WTC11 (cell line): ENCODE results near the gene FOLR2. TPM values are rescaled to one million over a fixed set of nuclear protein-coding genes. Genes with fewer than 3 reads are reported as not detected.

ENCODE experiments used
- ATAC-seq: fragments of 200-7000 bp; cut with Tn5 transposase; 2 replicates; pipeline ENCODE4 v1.10.0; 2021; ENCODE audit warnings: mild to moderate bottlenecking, moderate library complexity
- CTCF ChIA-PET: fragments of 300-600 bp; sonication (Branson Sonifier 250); formaldehyde crosslinking; loops from one replicate; lab custom pipeline; 2021; ENCODE audit warnings: antibody characterized with exemption; lab: Charles Lee
- POLR2A ChIA-PET: fragments of 350-600 bp; sonication (Branson Sonifier 250); formaldehyde crosslinking; loops from one replicate; lab custom pipeline; 2021; ENCODE audit warnings: antibody characterized with exemption; lab: Charles Lee
- DNase-seq: peaks from one replicate; pipeline ENCODE4 v3.0.0; 2021; ENCODE audit warnings: low spot score
- H3K27ac Mint-ChIP-seq: 2 replicates; pipeline ENCODE4 v1.8.0; 2021; ENCODE audit warnings: mixed read lengths
- H3K27me3 Mint-ChIP-seq: 2 replicates; pipeline ENCODE4 v1.8.0; 2021; ENCODE audit warnings: low read depth, mild to moderate bottlenecking, moderate library complexity, mixed read lengths
- H3K36me3 Mint-ChIP-seq: 2 replicates; pipeline ENCODE4 v1.8.0; 2021; ENCODE audit warnings: mixed read lengths
- H3K4me1 Mint-ChIP-seq: 2 replicates; pipeline ENCODE4 v1.8.0; 2022; ENCODE audit warnings: mixed read lengths
- H3K4me3 Mint-ChIP-seq: 2 replicates; pipeline ENCODE4 v1.8.0; 2021; ENCODE audit warnings: mild to moderate bottlenecking, moderate library complexity, mixed read lengths
- H3K9me3 Mint-ChIP-seq: 2 replicates; pipeline ENCODE4 v1.8.0; 2021; ENCODE audit warnings: mixed read lengths
- AR ChIP-seq: fragments of 250-450 bp; sonication (Bioruptor Pico); IDR thresholded peaks from 2 replicates; pipeline ENCODE4 v1.9.0; 2021; ENCODE audit warnings: mild to moderate bottlenecking
- CBFB ChIP-seq: sonication (generic); formaldehyde crosslinking; IDR thresholded peaks from 2 replicates; pipeline ENCODE4 v1.8.1; 2022; ENCODE audit warnings: mild to moderate bottlenecking, low read depth, missing genetic modification reagents
- CREB1 ChIP-seq: sonication (generic); formaldehyde crosslinking; IDR thresholded peaks from 2 replicates; pipeline ENCODE4 v1.8.0; 2023; ENCODE audit warnings: mild to moderate bottlenecking, missing genetic modification reagents
- CREM ChIP-seq: sonication (generic); formaldehyde crosslinking; IDR thresholded peaks from 2 replicates; pipeline ENCODE4 v1.8.1; 2022; ENCODE audit warnings: mild to moderate bottlenecking, missing genetic modification reagents, moderate library complexity
- E2F4 ChIP-seq: sonication (generic); formaldehyde crosslinking; IDR thresholded peaks from 2 replicates; pipeline ENCODE4 v1.8.1; 2022; ENCODE audit warnings: low read depth, mild to moderate bottlenecking, moderate library complexity, missing genetic modification reagents, borderline replicate concordance
- GABPB1 ChIP-seq: sonication (generic); formaldehyde crosslinking; IDR thresholded peaks from 2 replicates; pipeline ENCODE4 v1.8.1; 2023; ENCODE audit warnings: mild to moderate bottlenecking, missing genetic modification reagents
- GRHL2 ChIP-seq: fragments of 250-450 bp; sonication (Bioruptor Pico); IDR thresholded peaks from 2 replicates; pipeline ENCODE4 v1.8.0; 2022; ENCODE audit warnings: mild to moderate bottlenecking, moderate library complexity; ENCODE audit not compliant: insufficient replicate concordance, severe bottlenecking
- IRF2 ChIP-seq: sonication (generic); formaldehyde crosslinking; IDR thresholded peaks from 2 replicates; pipeline ENCODE4 v1.8.0; 2022; ENCODE audit warnings: low read depth, missing genetic modification reagents, borderline replicate concordance
- JAZF1 ChIP-seq: fragments of 250-450 bp; sonication (Bioruptor Pico); IDR thresholded peaks from 2 replicates; pipeline ENCODE4 v1.9.0; 2021; ENCODE audit warnings: moderate library complexity, mild to moderate bottlenecking, inconsistent platforms
- MAX ChIP-seq: sonication (generic); formaldehyde crosslinking; IDR thresholded peaks from 2 replicates; pipeline ENCODE4 v1.8.0; 2022; ENCODE audit warnings: mild to moderate bottlenecking, missing genetic modification reagents
- NFATC4 ChIP-seq: fragments of 250-450 bp; sonication (Bioruptor Pico); IDR thresholded peaks from 2 replicates; pipeline ENCODE4 v1.9.0; 2021; ENCODE audit warnings: mild to moderate bottlenecking
- NFYB ChIP-seq: sonication (generic); formaldehyde crosslinking; conservative IDR thresholded peaks from 2 replicates; pipeline ENCODE4 v1.8.0; 2022; ENCODE audit warnings: low read depth, missing genetic modification reagents
- PRRX2 ChIP-seq: fragments of 250-450 bp; sonication (Bioruptor Pico); IDR thresholded peaks from 2 replicates; pipeline ENCODE4 v1.8.0; 2021; ENCODE audit warnings: mild to moderate bottlenecking
- SMAD3 ChIP-seq: sonication (generic); formaldehyde crosslinking; IDR thresholded peaks from 2 replicates; pipeline ENCODE4 v1.8.0; 2022; ENCODE audit warnings: missing genetic modification reagents, mild to moderate bottlenecking, borderline replicate concordance
- SP1 ChIP-seq: sonication (generic); formaldehyde crosslinking; conservative IDR thresholded peaks from 2 replicates; pipeline ENCODE4 v1.8.1; 2022; ENCODE audit warnings: missing genetic modification reagents
- TEAD1 ChIP-seq: sonication (generic); formaldehyde crosslinking; IDR thresholded peaks from 2 replicates; pipeline ENCODE4 v1.8.0; 2022; ENCODE audit warnings: mild to moderate bottlenecking, missing genetic modification reagents
- ZBTB21 ChIP-seq: sonication (generic); formaldehyde crosslinking; IDR thresholded peaks from 2 replicates; pipeline ENCODE4 v1.8.1; 2023; ENCODE audit warnings: mild to moderate bottlenecking, missing genetic modification reagents, borderline replicate concordance
- ZMAT4 ChIP-seq: fragments of 250-450 bp; sonication (Bioruptor Pico); IDR thresholded peaks from 2 replicates; pipeline ENCODE4 v1.9.0; 2021; ENCODE audit warnings: mild to moderate bottlenecking
- ZNF281 ChIP-seq: sonication (generic); formaldehyde crosslinking; IDR thresholded peaks from 2 replicates; pipeline ENCODE4 v1.8.0; 2023; ENCODE audit warnings: mild to moderate bottlenecking, missing genetic modification reagents
- ZSCAN18 ChIP-seq: fragments of 250-450 bp; sonication (Bioruptor Pico); IDR thresholded peaks from 2 replicates; pipeline ENCODE4 v2.1.2; 2022; ENCODE audit warnings: mild to moderate bottlenecking, moderate library complexity
- total RNA-seq: library from RNA; stranded (reverse); gene quantifications from 3 replicates; pipeline ENCODE4 v1.2.3, GENCODE V29; 2021
- TF ChIP-seq, protein P1 (sequence below): sonication (generic); formaldehyde crosslinking; IDR thresholded peaks from 2 replicates; pipeline ENCODE4 v1.8.1; 2023; ENCODE audit warnings: mild to moderate bottlenecking, missing genetic modification reagents
- TF ChIP-seq, protein P2 (sequence below): sonication (generic); formaldehyde crosslinking; IDR thresholded peaks from 2 replicates; pipeline ENCODE4 v1.8.0; 2022; ENCODE audit warnings: mild to moderate bottlenecking, missing genetic modification reagents

Gene FOLR2
- total RNA-seq, 1 experiment from 2014 or later, result not detected

DNA sequence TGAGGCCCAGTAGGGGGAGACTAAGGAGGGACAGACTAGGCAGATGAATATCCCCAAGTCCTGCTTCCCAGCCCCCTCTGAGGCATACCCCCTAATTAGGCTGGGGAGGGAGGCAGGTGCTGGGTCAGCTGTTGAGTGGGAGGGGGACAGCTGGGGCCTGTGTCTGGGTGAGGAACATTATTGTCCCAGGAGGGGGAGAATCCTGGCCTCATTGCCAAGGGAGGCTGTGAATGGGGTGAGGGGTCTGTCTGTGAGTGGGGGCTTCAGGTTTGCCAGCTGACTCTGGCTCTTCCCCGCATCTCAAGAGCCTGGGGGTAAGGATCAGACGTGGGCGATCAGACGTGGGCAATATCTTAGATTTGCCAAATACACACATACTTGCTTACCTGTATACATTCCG lies 10.1 kb downstream of the FOLR2 start (continued):
- TF ChIP-seq SP1, result no peak
- TF ChIP-seq E2F4, result no peak
- TF ChIP-seq ZBTB21 (CRISPR knock-in tag), result no peak

- peaks cover 31% of the 10 kb centered on the region for H3K36me3 Mint-ChIP-seq
- H3K27me3 Mint-ChIP-seq, result 0 out of 2 replicates have a peak, but pooled peaks cover 2% of the 10 kb centered on the region
- peaks cover 19% of the 10 kb centered on the region for H3K4me1 Mint-ChIP-seq
- no peak for TF ChIP-seq GABPB1 (CRISPR knock-in tag)
- TF ChIP-seq TEAD1 (CRISPR knock-in tag), result no peak
- TF ChIP-seq PRRX2 (CRISPR knock-in tag), result no peak
- no peak for TF ChIP-seq CBFB (CRISPR knock-in tag)
- TF ChIP-seq JAZF1, result no peak
- no peak for TF ChIP-seq GRHL2 (CRISPR knock-in tag)
- TF ChIP-seq NFATC4 (CRISPR knock-in tag), result no peak
- TF ChIP-seq ZNF281 (CRISPR knock-in tag), result no peak
- no peak for TF ChIP-seq ZSCAN18 (CRISPR knock-in tag)
- TF ChIP-seq, protein P1, sequence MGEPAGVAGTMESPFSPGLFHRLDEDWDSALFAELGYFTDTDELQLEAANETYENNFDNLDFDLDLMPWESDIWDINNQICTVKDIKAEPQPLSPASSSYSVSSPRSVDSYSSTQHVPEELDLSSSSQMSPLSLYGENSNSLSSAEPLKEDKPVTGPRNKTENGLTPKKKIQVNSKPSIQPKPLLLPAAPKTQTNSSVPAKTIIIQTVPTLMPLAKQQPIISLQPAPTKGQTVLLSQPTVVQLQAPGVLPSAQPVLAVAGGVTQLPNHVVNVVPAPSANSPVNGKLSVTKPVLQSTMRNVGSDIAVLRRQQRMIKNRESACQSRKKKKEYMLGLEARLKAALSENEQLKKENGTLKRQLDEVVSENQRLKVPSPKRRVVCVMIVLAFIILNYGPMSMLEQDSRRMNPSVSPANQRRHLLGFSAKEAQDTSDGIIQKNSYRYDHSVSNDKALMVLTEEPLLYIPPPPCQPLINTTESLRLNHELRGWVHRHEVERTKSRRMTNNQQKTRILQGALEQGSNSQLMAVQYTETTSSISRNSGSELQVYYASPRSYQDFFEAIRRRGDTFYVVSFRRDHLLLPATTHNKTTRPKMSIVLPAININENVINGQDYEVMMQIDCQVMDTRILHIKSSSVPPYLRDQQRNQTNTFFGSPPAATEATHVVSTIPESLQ (CRISPR knock-in tag), result no peak
- no peak for TF ChIP-seq E2F4
- TF ChIP-seq, protein P2, sequence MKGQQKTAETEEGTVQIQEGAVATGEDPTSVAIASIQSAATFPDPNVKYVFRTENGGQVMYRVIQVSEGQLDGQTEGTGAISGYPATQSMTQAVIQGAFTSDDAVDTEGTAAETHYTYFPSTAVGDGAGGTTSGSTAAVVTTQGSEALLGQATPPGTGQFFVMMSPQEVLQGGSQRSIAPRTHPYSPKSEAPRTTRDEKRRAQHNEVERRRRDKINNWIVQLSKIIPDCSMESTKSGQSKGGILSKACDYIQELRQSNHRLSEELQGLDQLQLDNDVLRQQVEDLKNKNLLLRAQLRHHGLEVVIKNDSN, result no peak
- no peak for TF ChIP-seq SMAD3 (CRISPR knock-in tag)
- TF ChIP-seq CREB1 (CRISPR knock-in tag), result no peak
- TF ChIP-seq MAX (CRISPR knock-in tag), result no peak
- TF ChIP-seq AR (CRISPR knock-in tag), result no peak
- TF ChIP-seq IRF2 (CRISPR knock-in tag), result no peak
- TF ChIP-seq NFYB (CRISPR knock-in tag), result no peak
- TF ChIP-seq ZMAT4, result no peak
- no peak for TF ChIP-seq CREM (CRISPR knock-in tag)
- H3K9me3 Mint-ChIP-seq, result no peaks in the 10 kb centered on the region
- no peak overlapping the region for H3K4me3 Mint-ChIP-seq
- DNase-seq, result no peak
- ChIA-PET POLR2A (no interaction called here), CTCF (interaction anchor here (0.8 to 8.6 kb wide), 8 partner anchors 10 to 416 kb away, joined by 3 to 123 read pairs (median 4); partner anchors contain the start of gene FOLR1)
- no peak for ATAC-seq
- no peak overlapping the region for H3K27ac Mint-ChIP-seq
Observed at GRCh38 chr11:72227316-72228228, 11.0 kb downstream of the FOLR2 start.
